GM13976 (cell line): ENCODE measurements around the gene DZIP3.

Experiments used
- DNase-seq: peaks from one replicate; pipeline ENCODE4 v3.0.0; 2012; ENCODE audit warnings: low spot score
- in situ Hi-C: fragments of 300-500 bp; cut with MboI; formaldehyde crosslinking; loops from one replicate; pipeline ENCODE4 v1.12.0; 2022; ENCODE audit warnings: low sequenced_read_pairs, mixed read lengths, inconsistent platforms; ENCODE audit not compliant: unreplicated experiment
- TF ChIP-seq, protein P1 (sequence below): IDR thresholded peaks from 2 replicates; pipeline ENCODE4 v1.5.1; 2012; ENCODE audit warnings: borderline replicate concordance, mild to moderate bottlenecking; ENCODE audit not compliant: insufficient read depth; ENCODE audit errors: extremely low read depth, missing control alignments, control extremely low read depth

The DZIP3 gene

DNA sequence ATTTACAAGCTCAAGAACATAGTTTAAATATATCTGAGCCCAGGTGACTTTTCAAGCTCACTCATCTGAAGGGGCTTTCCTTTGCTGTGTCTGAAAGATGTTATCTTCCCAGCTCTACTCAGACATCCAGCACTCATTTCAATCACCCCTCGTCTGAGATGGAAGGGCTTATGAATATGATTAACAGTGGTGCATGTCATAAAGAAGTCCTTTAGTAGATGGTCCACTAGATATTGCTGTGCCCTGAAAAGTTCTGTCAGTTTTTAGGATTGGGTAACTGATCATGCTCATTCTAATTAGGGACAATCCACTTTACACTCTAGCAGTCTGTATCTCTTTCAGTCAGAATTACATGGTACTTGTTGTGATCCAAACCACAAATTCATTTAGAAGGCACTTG, 139.4 kb downstream of the DZIP3 start:
- TF ChIP-seq, protein P1, sequence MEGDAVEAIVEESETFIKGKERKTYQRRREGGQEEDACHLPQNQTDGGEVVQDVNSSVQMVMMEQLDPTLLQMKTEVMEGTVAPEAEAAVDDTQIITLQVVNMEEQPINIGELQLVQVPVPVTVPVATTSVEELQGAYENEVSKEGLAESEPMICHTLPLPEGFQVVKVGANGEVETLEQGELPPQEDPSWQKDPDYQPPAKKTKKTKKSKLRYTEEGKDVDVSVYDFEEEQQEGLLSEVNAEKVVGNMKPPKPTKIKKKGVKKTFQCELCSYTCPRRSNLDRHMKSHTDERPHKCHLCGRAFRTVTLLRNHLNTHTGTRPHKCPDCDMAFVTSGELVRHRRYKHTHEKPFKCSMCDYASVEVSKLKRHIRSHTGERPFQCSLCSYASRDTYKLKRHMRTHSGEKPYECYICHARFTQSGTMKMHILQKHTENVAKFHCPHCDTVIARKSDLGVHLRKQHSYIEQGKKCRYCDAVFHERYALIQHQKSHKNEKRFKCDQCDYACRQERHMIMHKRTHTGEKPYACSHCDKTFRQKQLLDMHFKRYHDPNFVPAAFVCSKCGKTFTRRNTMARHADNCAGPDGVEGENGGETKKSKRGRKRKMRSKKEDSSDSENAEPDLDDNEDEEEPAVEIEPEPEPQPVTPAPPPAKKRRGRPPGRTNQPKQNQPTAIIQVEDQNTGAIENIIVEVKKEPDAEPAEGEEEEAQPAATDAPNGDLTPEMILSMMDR: no peak
- in situ Hi-C loops: no loop called here

GRCh38 chr3:108736821-108737220, 147.3 kb downstream of the DZIP3 start:
- in situ Hi-C loops: no loop called here
- no peak for DNase-seq
- TF ChIP-seq, protein P1: no peak

More for the DNA sequence above, 139.4 kb downstream of the DZIP3 start:
- DNase-seq: no peak

DNA sequence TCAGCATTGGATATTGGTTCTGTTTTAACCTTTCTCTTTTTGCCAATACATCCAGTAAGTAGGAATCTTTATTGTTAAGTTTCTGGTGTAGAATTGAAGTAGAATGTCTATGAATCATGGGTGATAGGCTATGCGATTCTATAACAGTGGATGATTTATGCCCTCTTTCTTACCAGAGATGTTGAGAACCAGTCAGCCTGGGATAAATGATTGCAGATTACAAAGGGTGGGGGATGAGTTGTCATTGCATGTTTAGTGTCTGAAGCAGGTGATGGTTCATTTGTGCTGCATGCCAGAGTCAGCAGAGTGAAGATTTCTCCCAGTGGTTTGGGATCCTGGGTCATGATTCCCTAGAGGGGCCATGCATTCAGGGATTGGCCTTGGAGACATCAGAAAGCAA, 153.4 kb downstream of the DZIP3 start:
- in situ Hi-C loops: no loop called here
- TF ChIP-seq, protein P1: no peak
- DNase-seq: no peak
